Breast epithelium (tissue), 3 donors: Measurements from ENCODE around the gene PTPRK.

Source experiments
- POLR2A ChIP-seq: fragments of 450-650 bp; IDR thresholded peaks from one replicate; pipeline ENCODE4 v1.6.1; 2016; ENCODE audit warnings: antibody characterized with exemption, mild to moderate bottlenecking, moderate library complexity
- POLR2AphosphoS5 ChIP-seq, 3 donors: sonication (generic); formaldehyde crosslinking; IDR thresholded peaks; one replicate each; pipeline ENCODE4 v1.6.1; 2017; ENCODE audit warnings: antibody characterized with exemption in 3 of 3
- TF ChIP-seq, protein P1 (sequence below), 3 donors: fragments of 450-650 bp; IDR thresholded peaks; one replicate each; pipeline ENCODE4 v1.5.1; 2016 to 2017; ENCODE audit warnings: antibody characterized with exemption in 3 of 3, mild to moderate bottlenecking in 3 of 3, moderate library complexity in 3 of 3

DNA sequence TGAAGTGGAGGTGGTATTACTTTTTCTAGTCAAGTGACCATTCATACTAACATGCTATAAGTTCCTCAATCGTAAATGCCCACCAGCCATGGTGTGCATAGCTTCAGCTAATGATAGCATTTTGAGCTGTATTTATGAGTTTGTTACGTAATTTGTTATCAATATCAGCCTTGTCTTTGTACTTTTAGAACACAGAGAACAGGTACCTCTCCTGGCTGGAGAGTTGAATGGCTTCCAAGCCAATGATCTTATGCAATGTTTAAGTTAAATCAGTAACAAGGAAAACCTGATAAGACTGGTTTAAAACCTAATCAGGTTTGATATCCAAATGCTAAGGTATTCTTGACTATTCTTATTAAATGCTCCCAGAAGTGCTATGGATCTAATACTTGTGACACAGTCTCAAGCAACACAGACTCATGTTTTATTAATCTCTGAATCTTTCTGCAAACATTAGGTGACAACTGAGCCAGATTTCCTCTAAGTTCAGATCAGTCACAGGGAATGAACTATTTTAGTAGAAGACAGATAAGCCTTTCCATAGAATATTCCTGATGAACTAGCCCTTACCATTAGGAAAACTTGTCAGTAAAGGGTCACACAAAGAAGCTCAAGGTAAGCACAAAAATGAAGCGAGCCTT, 154.8 kb downstream of the PTPRK start:
- no peak for TF ChIP-seq POLR2AphosphoS5 (IDR thresholded peaks at IDR 0.05)
- TF ChIP-seq, protein P1, sequence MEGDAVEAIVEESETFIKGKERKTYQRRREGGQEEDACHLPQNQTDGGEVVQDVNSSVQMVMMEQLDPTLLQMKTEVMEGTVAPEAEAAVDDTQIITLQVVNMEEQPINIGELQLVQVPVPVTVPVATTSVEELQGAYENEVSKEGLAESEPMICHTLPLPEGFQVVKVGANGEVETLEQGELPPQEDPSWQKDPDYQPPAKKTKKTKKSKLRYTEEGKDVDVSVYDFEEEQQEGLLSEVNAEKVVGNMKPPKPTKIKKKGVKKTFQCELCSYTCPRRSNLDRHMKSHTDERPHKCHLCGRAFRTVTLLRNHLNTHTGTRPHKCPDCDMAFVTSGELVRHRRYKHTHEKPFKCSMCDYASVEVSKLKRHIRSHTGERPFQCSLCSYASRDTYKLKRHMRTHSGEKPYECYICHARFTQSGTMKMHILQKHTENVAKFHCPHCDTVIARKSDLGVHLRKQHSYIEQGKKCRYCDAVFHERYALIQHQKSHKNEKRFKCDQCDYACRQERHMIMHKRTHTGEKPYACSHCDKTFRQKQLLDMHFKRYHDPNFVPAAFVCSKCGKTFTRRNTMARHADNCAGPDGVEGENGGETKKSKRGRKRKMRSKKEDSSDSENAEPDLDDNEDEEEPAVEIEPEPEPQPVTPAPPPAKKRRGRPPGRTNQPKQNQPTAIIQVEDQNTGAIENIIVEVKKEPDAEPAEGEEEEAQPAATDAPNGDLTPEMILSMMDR (IDR thresholded peaks at IDR 0.05): no peak
- no peak for TF ChIP-seq POLR2A
